Measurements from ENCODE around the gene DMD.
"Not testable (repeated sequence)": the region's sequence is repeated elsewhere in the genome, so short reads cannot be mapped to it uniquely, and the experiment has no call there.

DMD gene

GRCh38 chrX:33211356-33212260 is at the start of gene DMD:
Gene DMD, minus strand, starts transcription at chrX:33211549. Its CDS starts 237 bp downstream, at chrX:33211312.
- peak; percentile 48 for DNase-seq (ENCODE audit: low spot score)

GRCh38 chrX:33252306-33252825 is 41.0 kb upstream of the DMD start:
- no peak for DNase-seq (ENCODE audit: low spot score)

DNA sequence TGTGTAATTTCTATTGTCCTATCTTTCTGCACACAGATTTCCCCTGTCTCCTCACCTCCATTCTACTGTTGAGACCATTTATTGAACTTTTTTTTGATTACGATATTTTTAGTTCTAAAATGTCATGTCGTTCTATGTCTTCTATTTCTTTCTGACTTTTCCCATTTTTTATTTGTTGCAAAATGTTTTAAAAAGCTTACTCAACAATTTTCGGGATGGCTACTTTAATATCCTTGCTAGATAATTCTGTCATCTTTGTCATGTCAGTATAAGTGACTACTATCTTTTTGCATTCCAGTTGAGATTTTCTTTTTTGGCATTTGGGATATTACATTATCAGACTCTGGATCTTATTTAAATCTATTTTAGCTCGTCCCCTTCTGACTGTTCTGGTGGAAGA is 7.5 kb upstream of the DMD start:
- no peak for DNase-seq (ENCODE audit: low spot score)

- DNase-seq (ENCODE audit: low spot score) = no peak
Measured at GRCh38 chrX:33210156-33210555, 1.2 kb downstream of the DMD start.

DNA sequence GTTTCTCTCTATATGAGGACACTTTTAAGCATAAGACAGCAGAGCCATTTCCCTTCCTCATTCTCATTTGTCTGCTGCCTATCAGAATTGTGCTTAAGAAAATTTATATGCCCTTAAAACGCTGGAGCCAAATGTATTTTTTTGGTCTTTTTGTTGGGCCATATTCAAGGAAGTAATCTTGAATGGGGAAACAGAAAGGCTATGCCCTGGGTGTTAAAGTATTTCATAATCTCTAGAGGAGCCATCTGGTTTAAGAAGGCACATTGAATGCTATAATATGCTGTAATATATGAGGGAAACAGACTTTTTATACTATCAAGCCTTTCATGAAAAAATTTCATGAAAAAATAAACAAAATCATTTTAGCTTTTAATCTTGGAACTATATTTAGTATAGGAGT is 4.3 kb downstream of the DMD start:
- no peak for DNase-seq (ENCODE audit: low spot score)

DNA sequence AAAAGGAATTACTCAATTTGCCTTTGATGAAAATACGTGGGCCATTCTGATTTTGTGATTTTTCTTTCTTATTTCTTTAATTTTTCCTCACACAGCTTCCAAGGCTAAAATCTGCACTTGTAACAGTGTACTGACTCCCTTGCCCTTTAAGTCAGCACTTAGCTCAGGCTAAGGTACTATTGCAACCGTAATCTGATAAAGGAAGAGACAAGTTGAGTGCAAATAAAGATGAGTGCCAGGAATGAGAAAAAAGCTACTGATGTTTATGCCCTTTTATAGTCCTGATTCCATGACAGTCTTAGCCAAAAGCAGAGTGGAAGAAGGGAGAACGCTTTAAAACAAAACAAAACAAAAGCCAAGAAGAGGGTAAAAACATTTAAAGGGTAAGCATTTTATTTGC is 6.0 kb downstream of the DMD start:
- no peak for DNase-seq (ENCODE audit: low spot score)

DNA sequence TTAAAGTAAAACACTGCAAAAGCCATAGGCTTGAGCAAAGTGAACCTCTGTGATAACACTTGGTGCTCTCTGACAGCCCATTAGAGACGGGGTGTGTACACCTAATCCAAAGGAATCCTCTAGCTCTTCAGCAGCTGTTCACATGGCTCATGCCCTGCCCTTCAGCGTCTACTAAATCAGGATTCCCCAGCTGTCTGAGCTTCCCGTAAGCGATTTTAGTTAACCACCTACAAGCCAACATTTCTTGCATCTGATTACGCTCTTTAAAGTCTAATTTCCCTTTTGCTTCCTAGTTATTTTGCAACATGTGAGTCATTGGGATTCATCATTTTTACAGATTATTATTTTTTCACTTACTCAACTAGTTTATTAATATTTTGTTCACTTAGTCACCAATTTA is 6.5 kb downstream of the DMD start:
- DNase-seq (ENCODE audit: low spot score) = no peak

GRCh38 chrX:33198561-33199279 is 12.6 kb downstream of the DMD start:
- DNase-seq (ENCODE audit: low spot score) = no peak

DNA sequence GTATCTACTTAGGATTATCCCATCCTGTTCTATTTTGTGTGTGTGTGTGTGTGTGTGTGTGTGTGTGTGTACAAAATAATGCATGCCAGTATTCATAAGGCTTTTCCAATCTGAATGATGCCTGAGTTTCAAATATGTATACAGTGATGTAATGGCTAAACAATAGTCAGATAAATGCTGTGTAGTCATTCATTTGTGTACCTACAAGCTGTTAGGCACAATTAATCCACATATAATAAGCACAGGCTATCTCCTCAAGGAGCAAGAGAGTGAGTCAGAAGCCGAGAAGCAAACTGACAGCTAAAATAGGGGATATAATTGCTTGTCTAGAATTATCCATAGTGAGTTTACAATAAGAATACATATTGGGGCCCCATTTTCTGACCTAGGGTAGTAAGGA is 15.7 kb downstream of the DMD start:
- no peak for DNase-seq (ENCODE audit: low spot score)

DNA sequence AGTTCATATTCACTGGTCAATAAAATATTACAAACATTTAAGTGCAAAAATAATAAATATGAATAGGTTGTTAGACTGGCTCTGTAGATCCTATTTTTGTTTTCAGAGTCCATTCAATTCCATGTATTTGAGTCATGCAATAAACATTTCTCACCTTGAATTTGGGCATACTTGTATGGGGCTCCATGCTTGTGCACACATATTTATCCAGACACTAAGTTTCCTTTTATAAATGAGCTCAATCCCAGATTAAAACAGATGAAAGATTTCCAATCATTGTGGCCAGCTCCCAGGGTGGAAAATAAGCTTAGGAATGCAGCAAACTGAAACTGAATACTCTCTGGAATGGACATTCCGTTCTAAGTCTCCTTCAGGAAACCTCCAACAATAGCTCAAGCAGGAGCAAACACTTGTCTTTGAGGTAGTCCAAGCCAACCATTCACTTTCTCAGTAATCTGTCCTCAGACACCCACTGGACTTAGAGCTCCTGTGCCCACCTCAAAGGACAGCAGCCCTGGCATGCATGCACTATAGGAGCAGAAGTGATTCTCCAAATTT is 16.4 kb downstream of the DMD start:
- no peak for DNase-seq (ENCODE audit: low spot score)

- no peak for DNase-seq (ENCODE audit: low spot score)
Measured at GRCh38 chrX:33194289-33194688, 17.1 kb downstream of the DMD start.

DNA sequence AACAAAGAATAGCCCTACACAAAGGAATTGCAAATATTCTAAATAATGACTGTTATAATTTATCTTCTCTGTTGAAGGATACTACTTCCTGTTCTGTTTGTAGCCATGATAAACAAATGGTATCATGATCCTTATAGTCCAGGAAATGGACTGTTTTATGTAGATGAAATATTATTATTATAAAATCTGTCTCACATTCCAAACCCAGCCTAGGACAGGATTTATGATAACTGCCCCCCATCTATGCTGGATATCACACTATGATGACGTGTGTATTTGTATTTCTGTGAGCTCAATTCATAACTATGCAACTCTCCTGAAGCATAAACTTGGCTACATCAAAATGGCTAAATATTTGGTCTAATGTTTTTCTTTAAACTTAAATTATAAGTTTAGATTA is 21.3 kb downstream of the DMD start:
- DNase-seq (ENCODE audit: low spot score) = no peak

- DNase-seq (ENCODE audit: low spot score) = no peak
Measured at GRCh38 chrX:33188881-33189280, 22.5 kb downstream of the DMD start.

GRCh38 chrX:33188286-33188685 is 23.1 kb downstream of the DMD start:
- DNase-seq (ENCODE audit: low spot score) = no peak

GRCh38 chrX:33184803-33185202 is 26.5 kb downstream of the DMD start:
- not testable (repeated sequence) for DNase-seq (ENCODE audit: low spot score)

DNA sequence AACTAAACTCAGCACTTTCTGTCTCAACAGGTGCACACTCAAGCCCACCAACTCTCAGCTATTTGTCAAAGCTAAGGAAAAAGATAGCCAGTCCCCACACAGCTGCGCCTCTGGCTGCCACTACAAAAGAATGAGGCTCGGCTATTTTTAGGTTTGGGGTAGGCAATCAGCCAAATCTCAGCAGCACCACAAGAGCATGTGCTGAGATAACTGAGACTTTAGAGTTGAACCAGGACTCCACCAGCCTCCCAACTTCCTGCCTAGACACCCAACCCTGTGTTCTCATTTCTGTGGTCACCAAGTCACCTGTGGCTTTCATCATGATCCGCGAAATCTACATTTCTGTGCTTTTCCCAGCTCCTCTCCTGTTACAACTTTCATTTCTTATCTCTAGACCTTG is 28.0 kb downstream of the DMD start:
- no peak for DNase-seq (ENCODE audit: low spot score)

GRCh38 chrX:33178690-33179089 is 32.7 kb downstream of the DMD start:
- no peak for DNase-seq (ENCODE audit: low spot score)

GRCh38 chrX:33178218-33178617 is 33.1 kb downstream of the DMD start:
- DNase-seq (ENCODE audit: low spot score) = no peak

DNA sequence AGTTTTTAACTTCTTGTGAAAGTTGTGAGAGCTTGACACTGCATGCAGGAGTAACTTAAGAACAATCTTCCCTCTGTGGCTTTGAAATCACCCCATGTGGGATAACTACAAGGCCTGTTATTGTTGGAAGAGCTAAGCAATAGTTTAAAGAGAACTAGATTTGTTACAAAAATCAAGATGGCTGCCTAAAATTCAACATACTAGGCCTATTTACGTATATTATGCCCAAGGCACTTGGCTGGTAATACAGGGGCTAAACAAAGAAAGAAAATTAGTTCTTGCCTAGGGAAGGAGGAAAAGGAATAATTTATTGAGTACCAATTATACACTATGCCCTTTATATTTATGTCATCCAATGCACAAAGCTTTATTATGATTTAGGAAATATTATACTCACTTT is 36.1 kb downstream of the DMD start:
- no peak for DNase-seq (ENCODE audit: low spot score)

DNA sequence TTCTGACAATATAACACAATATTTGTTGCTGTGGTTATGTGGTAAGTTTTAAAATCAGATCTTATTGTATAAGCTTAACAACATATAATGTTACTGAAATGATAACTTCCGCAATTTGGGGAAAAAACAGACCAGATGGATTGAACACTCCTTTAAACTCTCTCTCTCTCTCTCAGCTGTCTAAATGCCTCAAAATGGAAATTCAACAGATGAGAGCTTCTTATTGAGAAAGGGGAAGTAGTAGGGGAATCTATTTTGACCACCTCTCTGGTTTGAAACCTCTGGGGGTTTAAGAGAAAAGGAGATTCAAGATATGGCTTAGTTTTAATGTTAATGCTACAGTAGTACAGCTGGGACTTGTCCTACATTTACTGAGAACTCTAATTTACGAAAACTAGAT is 40.3 kb downstream of the DMD start:
- no peak for DNase-seq (ENCODE audit: low spot score)

GRCh38 chrX:33161829-33162228 is 49.5 kb downstream of the DMD start:
- no peak for DNase-seq (ENCODE audit: low spot score)

DNA sequence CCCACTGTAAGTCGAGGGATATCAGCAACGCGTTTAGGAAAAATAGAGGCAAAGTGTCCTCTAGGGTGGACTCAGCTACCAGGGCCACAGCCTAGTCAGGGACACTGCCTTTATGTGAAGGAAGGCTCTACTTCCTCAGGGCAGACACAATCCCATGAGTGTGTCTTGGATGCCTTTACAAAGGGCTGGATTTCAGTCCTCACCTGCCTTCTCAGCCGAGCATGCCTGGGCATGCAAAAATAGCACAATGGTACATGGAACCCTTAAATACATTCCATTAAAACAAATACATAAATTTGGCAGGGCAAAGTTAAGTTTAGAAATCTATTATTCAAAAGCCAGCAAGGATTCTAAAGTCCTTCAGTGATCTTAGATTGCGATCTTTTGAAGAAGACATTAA is 51.1 kb downstream of the DMD start:
- DNase-seq (ENCODE audit: low spot score) = no peak

DNA sequence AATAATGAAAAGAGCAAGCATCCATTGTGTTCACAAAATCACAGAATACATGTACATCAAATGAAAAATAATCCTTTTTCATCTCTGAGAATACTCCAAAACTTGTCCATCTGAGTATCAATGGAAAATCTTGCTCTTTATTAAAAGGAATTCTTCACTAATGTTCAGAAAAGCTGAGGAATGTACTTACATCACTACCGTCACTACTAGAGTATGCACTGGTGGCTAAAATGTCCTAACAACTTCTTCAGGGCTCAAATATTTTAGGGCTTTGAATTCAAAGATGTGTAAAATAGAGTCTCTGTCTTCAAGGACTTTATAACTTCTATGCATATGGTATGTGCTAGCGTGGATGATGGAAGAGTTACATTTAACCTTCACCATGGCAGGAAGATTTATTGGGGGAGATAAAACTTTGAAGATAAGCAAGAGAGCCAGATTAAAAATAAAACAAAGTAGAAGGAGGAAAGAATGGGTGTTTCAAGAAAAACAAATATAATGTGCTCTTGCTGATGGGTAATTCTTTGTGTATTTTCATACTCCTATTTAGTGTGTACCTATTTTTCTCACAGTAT is 55.1 kb downstream of the DMD start:
- no peak for DNase-seq (ENCODE audit: low spot score)
